GM18870 (cell line): Measurements from ENCODE around the gene AP3M1.
A peak's percentile ranks its signal among the peaks of the same experiment; 100 is the strongest.
"Not testable (repeated sequence)": the region's sequence is repeated elsewhere in the genome, so short reads cannot be mapped to it uniquely, and the experiment has no call there.

Experiments
- ATAC-seq: cut with Tn5 transposase; IDR thresholded peaks from one replicate; pipeline ENCODE4 v1.9.1; 2021; ENCODE audit warnings: moderate library complexity; ENCODE audit not compliant: unreplicated experiment

The AP3M1 gene, protein sequence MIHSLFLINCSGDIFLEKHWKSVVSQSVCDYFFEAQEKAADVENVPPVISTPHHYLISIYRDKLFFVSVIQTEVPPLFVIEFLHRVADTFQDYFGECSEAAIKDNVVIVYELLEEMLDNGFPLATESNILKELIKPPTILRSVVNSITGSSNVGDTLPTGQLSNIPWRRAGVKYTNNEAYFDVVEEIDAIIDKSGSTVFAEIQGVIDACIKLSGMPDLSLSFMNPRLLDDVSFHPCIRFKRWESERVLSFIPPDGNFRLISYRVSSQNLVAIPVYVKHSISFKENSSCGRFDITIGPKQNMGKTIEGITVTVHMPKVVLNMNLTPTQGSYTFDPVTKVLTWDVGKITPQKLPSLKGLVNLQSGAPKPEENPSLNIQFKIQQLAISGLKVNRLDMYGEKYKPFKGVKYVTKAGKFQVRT

DNA sequence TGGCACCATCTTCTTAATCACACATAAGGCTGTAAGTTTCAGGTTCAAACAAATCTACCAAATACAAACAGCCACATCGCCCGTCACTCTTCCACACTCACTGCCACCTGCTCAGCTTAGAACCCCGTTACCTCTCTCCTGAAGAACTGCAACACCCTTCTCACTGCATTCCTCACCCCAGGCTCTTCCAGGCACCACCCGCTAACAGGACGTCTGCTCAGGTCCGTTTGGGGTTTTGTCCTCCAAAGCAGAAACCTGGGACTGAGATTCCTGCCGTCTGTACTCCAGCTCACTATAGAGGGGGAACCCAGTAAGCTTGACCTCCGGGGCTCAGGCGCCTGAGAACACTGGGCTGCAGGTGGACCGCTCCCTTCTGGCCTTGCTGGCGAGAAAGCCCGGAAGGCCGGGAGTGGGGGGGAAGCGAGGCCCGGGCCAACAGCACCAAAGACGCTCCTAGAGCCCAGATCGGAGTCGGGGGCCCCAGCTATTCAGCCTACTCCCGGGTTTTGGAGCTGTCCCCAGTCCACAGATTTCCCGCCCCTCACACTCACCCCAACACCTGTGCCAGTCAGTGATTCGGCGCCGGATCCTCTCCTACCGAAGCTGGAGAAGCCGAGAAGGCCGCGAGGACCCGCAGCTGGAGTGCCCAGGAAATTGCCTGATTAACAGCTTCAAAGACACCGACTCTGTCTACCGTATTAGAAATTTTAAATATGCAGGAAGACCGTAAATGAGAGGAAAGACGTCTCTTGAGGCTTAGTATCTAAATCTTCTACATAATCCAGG is at the start of gene AP3M1:
TSS of gene AP3M1 (minus strand) at position 625 of the 786 bp plus-strand sequence. CDS start 12,449 bp downstream, outside the sequence.
- peak; percentile 31 for ATAC-seq

DNA sequence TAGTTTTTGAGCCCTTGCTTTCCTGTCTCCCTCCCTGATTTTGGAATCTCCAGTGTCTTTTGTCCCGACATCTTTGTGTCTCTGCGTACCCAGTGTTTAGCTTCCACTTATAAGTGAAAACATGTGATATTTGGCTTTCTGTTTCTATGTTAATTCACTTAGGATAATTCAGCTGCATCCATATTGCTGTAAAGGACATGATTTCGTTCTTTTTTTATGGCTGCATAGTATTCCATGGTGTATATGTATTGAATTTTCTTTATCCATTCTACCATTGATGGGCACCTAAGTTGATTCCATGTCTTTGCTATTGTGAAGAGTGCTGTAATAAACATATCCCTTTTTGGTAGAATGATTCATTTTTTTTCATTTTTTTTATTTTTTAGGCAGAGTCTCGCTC is 48.7 kb upstream of the AP3M1 start:
- no peak for ATAC-seq

DNA sequence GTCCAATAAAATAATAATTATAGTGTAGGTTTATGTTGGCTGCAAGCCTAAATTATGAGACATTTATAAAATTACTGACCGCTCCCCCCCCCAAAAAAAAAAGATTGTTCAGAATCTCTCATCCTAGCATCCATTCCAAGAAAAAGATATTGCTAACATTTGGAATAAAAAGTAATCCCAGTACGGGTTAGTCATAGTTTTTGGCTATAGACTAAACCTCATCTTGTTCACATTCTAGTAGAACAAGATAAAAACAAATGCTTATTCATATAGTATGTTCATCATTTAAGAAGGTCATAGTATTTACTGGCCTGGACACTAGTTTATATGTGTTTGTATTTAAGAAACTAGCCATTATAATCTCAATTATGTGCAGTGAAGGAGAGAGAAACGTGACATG is 44.4 kb upstream of the AP3M1 start:
- no peak for ATAC-seq

DNA sequence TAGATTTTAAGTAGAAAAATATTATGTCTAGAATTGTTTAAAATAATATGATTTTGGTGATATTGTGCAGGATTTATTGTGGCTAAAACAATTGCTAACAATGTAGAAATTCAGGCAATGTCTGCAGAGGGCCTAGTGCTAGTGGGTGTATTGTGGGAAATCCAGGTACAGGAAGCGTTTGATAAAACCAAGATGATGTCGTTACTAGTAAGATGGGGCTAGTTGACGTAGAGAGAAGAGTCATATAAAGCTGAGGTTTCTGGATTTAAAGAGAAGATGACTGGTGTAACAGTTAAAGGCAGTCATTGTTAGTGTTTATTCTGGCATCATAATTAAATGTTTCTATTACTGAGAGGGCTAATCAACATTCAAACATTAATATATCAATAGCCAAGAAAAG is 43.9 kb upstream of the AP3M1 start:
- no peak for ATAC-seq

DNA sequence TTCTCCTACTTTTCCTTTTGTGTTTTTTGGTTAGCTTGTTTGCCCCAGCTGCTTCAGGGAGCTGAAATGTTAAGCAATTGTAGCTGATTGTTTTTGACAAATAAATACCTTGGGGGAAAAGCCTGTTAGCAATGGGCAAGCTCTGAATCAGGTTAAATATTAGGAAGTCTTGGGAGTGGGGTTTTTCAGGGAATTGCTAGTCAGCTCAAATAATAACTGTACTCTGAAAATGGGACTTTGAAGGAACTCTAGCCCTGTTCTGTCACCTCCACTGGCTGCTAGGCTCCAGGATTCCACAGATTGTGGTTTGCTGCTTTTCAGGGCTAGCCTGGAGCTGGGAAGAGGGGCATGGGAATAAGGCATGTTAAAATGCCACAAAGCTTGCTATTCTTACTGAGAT is 39.9 kb upstream of the AP3M1 start:
- no peak for ATAC-seq

DNA sequence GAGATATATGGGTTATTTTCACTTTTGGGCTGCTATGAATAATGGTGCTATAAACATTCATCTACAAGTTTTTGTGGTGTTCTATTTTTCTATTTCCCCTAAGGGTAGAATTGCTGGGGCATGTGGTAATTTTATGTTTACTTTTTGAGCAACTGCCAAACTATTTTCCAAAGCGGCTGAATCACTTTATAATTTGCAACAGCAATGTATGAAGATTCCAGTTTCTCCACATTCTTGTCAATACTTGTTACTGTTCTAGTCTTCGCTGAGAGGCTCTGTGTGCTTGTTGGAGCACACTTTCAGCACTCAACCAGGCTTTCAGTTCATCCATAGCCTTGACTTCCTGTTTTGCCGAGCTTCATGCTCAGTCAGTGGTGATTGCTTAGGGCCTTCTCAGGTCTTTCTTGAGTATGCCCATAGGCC is 39.4 kb upstream of the AP3M1 start:
- no peak for ATAC-seq

DNA sequence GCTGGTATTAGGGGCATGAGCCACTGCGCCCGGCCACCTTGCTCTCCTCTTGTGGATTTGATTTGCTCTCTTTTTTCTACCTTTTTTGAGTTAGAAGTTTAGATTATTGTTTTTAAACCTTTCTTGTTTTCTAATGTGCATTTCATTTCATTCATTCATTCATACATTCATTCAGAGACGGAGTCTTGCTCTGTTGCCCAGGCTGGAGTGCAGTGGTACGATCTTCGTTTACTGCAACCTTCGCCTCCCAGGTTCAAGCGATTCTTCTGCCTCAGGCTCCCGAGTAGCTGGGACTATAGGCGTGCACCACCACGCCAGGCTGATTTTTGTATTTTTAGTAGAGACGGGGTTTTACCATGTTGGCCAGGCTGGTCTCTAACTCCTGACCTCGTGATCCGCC is 38.0 kb upstream of the AP3M1 start:
- ATAC-seq, result not testable (repeated sequence)

DNA sequence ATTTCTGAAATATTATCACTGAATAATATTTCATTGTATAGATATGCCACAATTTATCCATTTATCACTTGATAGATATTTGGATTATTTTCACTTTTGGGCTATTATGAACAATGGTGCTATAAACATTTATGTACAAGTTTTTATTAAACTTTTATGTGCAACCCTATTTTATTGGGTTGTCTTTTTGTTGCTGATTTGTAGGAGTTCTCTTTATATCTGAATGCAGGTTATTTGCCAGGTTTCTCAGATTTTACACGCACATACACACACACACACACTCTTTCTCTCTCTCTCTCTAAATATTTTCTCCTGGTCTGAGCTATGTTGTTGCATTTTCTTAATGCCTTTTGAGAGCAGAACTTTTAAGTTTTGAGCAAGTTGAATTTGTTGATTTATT is 36.6 kb upstream of the AP3M1 start:
- ATAC-seq, result no peak

DNA sequence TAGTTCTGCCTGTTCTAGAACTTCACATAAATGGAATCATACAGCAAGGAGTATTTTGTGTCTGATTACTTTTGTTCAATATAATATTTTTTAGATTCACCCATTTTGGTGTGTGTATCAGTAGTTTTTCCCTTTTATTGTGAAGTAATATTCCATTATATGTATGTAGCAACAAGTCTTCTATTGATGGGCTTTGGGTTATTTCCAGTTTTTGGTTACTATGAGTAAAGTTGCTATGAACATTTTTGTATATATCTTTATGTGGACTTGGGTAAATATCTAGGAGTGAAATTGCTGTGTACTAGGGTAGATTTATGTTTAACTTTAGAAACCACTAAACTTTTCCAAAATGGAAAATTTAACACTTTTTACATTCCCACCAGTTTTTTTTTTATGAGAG is 36.0 kb upstream of the AP3M1 start:
- no peak for ATAC-seq

DNA sequence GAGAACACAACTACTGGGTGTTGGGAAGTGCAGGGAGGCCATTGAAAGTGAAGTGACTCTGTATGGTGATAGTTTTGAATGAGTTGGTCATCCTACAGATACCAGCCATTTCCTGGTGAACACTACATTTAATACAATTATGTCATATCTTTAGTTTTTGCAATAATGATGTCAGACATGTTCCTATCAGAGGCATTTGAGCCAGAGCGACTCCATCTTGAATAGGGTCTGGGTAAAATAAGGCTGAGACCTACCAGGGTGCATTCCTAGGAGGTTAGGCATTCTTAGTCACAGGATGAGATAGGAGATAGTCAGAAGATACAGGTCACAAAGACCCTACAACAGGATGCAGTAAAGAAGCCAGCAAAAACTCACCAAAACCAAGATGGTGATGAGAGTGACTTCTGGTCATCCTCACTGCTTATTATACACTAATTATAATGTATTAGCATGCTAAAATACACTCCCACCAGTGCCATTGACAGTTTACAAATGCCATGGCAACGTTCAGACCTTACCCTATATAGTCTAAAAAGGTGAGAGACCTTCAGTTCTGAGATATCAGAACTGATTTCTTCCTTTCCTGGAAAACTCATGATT is 28.6 kb upstream of the AP3M1 start:
- no peak for ATAC-seq

DNA sequence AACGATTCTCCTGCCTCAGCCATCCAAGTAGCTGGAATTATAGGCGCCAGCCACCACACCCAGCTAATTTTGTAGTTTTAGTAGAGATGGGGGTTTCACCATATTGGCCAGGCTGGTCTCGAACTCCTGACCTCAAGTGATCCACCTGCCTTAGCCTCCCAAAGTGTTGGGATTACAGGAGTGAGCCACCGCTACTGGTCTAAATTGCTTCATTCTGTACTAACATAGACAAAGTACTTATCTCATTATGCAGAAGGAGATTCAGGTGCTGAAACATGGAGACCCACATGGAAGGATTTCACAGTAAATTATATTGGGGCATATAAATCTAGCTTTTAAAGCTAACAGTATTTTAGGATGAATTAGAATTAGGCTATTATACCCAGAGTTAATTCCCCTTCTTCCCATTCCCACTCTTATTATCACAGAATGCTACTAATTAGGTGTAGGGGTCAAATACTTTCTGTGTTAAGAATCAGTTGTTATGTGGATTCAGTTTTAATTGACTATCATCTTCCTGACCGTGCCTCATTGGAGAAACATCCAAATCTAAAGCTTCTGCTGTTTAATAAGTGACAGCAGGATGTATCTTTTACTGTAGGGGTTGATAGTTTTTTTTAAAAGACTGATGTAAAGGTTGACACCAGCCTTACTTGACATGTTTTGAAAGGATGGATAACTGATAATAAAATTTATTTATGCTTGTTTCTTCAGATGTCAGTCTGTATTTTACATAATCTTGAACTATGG is 27.6 kb upstream of the AP3M1 start:
- no peak for ATAC-seq

DNA sequence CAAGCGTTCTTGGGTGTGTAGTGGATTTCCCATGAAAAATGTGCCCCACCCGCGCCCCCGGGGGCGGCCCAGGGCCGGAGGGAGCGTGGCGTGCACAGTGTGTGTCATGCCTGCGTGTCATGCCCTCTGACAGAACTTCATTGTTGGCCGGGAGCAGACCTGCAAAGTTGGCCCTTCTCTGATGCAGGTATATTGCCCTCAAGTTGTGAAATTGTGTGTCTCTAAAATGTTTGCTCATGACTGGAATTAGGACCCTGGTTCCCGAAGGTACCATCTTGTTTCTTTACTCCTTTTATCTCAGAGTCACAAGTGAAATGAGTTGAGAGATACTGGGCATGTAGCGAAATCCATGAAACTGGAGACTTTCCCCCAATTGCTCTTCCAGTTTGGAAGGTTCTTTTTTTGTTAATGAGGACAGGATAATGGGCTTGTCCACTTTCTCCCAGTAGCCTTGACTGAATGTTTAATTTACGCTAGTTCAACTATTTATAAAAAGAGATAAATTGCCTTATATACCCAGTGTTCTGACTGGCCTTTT is 26.6 kb upstream of the AP3M1 start:
- ATAC-seq, result no peak

DNA sequence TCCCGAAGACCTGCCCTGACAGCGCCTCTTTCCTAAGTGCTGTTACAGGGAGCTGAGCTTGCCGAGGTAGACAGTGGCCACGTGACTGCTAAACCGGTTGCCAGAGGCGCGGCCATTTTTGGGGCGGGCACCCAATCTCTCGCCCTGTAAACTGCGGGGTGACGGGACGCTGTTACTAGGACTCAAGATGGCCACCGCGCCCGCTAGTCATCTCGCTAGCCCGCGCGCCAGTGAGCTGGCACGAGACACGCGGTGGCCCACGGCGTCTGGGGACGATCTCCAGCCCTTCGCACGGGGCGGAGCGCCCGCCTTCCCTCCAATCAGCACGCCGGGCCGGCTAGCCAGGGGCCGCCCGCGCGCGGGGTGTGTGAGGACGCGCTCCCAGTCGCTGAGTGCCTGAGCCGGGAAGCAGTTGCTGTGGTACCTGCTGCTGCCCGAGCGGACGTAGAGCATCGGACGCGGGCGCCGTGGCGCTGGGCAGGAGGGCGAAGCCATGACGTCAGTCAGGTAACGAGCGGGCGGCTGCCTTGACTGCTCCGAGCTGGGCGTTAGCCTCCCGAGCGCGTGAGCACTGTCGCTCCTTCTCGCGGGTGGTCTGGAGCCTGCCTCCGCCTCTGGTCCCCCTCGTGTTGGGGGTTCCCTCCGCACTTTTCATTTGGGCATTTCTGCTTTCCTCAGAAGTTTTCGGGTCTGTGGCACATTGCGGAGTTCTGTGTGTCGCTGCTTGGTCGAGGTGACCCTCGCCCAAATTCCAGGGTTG is 25.9 kb upstream of the AP3M1 start:
- peak; percentile 84 for ATAC-seq

DNA sequence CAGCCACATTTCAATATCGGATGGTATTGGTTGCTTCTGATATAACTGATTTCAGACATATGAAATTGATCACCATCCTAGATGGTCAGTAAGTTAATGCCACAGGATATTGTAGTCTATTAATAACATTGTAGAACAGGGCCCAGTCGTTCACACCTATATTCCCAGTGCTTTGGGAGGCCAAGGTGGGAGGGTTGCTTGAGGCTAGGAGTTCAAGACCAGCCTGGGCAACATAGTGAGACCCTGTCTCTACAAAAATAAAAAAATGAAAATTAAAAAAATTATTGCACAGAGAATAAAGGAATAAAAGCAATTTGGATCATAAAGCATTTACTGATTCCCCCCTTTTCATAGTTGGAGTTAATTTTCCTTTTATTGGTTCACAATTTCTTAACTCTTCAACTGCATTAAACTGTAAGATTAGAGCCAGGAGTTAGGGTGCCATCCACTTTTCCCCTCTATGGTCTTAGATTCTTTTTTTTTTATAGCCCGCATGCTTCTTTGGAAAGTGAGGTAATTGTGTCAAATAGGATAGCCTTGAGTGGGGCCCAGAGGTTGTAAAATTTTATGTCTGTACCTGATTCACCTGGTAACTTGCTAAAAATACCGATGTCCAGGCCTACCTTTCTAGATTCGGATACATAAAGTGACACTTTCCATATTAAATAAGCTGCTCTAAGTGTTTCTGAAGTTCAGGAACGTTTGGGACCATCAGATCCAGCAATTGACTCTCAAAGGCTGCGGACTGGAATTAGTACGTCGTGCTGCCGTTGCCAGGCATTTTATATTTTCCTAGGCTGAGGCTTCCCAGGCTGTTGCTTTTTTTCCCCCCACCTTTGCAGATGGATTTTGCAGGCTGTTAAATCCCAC is 25.1 kb upstream of the AP3M1 start:
- no peak for ATAC-seq

DNA sequence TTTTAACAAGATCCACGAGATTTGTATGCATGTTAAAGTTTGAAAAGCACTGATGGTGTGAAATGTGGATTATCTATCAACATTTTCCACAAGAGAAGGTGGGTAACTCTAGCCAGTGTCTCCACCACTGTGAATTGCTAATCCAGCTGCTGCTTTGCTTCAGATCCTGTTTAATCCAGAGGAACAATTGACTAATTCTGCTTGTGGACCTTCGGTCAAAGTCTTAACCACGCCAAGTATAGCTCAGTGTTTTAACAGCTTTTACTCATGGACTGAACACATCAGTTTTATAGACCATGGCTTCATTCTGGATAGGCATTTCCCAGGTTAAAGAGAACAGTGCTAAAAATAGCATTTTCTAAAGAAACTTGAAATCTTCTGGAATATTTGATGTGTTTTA is 23.9 kb upstream of the AP3M1 start:
- ATAC-seq, result no peak

DNA sequence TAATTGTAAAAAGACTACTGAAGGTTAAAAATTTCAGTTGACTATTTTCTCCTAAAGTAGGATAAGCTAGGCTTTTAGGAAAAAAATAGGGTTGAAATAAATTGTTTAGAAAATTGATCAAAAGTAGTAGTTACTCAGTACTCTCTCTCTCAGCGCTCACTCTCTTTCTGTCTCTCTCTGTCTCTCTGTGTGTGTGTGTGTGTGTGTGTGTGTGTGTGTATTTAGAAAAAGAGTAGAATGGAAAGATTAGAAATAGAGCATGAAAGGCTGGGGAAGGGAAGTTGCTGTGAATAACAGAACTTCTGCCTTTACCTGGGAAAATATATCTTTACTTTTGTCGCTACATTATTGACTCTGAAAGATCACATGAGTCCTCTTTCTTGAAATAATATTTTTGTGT is 21.0 kb upstream of the AP3M1 start:
- ATAC-seq, result no peak

DNA sequence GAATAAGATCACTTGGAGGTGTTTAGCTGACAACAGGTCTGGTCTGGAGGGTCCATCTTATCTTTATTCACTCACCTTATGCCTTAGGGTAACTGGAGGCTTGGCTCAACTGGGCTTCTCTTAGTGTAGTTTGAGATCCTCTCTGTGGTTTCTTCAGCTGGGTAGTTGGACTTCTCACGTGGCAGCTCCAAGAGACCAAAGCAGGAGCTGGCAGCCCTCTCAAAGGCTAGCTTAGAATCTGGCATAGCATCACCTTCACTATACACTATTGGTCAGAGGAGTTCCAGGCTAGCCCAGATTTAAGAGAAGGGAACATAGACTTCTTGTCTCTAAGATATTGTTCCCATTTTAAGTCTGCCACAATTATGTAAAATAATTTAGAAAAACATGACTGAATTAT is 16.8 kb upstream of the AP3M1 start:
- ATAC-seq, result no peak

DNA sequence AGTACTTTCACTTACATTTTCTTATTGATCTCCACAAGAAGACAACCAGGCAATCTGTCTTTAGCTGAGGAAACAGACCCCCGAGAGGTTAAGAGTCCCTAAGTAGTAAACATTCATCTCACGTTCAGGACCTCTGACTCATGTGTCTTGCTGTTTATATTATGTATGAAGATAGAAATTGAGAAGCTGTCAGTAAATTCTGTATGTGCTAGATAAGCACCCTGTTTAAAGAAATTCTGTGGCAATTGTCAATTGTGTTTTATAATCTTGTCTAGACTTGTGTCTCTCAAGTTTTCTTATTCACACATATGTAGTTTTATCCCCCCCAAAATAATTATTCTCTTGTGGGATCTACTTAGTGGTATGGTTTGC is 14.9 kb upstream of the AP3M1 start:
- ATAC-seq, result no peak
